Esophagus (tissue), 2 donors: ENCODE results near the gene ESR2. TPM values are rescaled to one million over a fixed set of nuclear protein-coding genes. Genes with fewer than 3 reads are reported as not detected.
"Not testable (repeated sequence)": the region's sequence is repeated elsewhere in the genome, so short reads cannot be mapped to it uniquely, and the experiment has no call there.

ENCODE experiments used
- H3K27ac ChIP-seq, 2 donors: one replicate each; pipeline ENCODE4 v1.5.1; 2013; ENCODE audit warnings: low read depth in 2 of 2, mild to moderate bottlenecking in 2 of 2, inconsistent platforms in 1 of 2, low read length in 1 of 2, moderate library complexity in 1 of 2
- H3K27me3 ChIP-seq, 2 donors: one replicate each; pipeline ENCODE4 v1.6.1; 2013; ENCODE audit warnings: low read length in 2 of 2, control low read depth in 1 of 2, mild to moderate bottlenecking in 1 of 2; ENCODE audit not compliant: insufficient read depth in 2 of 2, control insufficient read depth in 1 of 2
- H3K36me3 ChIP-seq, 2 donors: one replicate each; pipeline ENCODE4 v1.6.1; 2013; ENCODE audit warnings: low read length in 1 of 2; ENCODE audit not compliant: control insufficient read depth in 2 of 2, insufficient read depth in 2 of 2
- H3K4me1 ChIP-seq, 2 donors: one replicate each; pipeline ENCODE4 v1.6.1; 2013; ENCODE audit warnings: low read length in 1 of 2; ENCODE audit not compliant: control insufficient read depth in 2 of 2, insufficient read depth in 2 of 2
- H3K4me3 ChIP-seq, 2 donors: one replicate each; pipeline ENCODE4 v1.5.1; 2013; ENCODE audit warnings: low read length in 2 of 2, mild to moderate bottlenecking in 2 of 2, low read depth in 1 of 2, moderate library complexity in 1 of 2
- H3K9me3 ChIP-seq, 2 donors: one replicate each; pipeline ENCODE4 v1.6.1; 2013; ENCODE audit warnings: mild to moderate bottlenecking in 2 of 2, low read depth in 1 of 2, low read length in 1 of 2, moderate library complexity in 1 of 2; ENCODE audit not compliant: control insufficient read depth in 2 of 2, insufficient read depth in 1 of 2
- WGBS, 2 donors: extraction: QIAGEN DNeasy Blood & Tissue Kit; methylation state at CpG; one replicate each; pipeline ENCODE4 v1.1.7; 2013; 5-methylcytosine and 5-hydroxymethylcytosine counted together
- polyA plus RNA-seq, 2 donors: library from polyadenylated mRNA; stranded (reverse); fragments of 200-250 nt; gene quantifications; one replicate each; pipeline ENCODE4 v1.2.3, GENCODE V29; 2013
- donor health status: healthy with polysubstance abuse.
- donor health status: Bipolar disorder and iron deficiency.

The ESR2 gene
- polyA plus RNA-seq, 2 donors, result 0.15 to 0.20 TPM

GRCh38 chr14:64053694-64054669 lies 240.2 kb downstream of the ESR2 start:
- Histone ChIP-seq H3K36me3 (peaks cover 0 to 8% of the 10 kb centered on the region in 2 donors), H3K27me3 (no peaks in the 10 kb centered on the region), H3K9me3 (no peaks in the 10 kb centered on the region), H3K27ac (no peak overlapping the region), H3K4me1 (no peaks in the 10 kb centered on the region), H3K4me3 (no peak overlapping the region)
- 78 to 82% methylated on average over 10 of the region's 10 CpGs for WGBS, 2 donors

DNA sequence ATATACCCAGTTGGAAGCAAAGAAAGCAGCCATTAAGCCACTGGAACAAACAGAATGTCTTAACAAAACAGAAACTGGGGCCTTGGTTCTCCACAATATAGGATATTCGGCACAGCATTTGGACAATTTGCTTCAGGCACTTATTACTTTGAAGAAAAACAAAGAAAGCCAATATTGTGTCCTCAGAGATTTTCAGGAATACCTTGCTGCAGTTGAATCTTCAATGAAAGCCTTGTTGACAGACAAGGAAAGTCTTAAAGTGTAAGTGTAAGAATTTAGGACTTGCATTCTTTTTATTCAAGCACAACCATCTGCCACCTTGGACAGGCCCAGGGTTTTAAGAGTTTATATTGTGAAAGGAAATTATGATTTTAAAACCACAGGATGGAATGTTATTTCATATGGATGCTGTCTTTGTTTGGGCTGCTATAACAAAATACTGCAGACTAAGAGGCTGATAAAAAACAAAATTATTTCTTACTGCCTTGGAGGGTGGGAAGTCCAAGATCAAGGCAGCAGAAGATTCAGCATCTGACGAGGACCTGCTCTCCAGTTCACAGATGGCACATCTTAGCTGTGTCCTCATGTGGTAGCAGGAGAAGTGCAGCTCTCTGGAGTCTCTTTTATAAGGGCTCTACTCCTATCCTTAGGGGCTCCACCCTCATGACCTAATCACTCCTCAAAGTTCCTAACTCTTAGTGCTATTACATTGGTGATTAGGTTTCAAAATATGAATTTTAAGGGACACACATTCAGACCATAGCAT lies 244.4 kb downstream of the ESR2 start:
- no peaks in the 10 kb centered on the region for H3K27me3 ChIP-seq
- 82 to 94% methylated on average over 2 of the region's 2 CpGs for WGBS, 2 donors
- H3K9me3 ChIP-seq, result no peaks in the 10 kb centered on the region
- no peaks in the 10 kb centered on the region for H3K4me1 ChIP-seq
- H3K36me3 ChIP-seq, result peaks cover 0 to 8% of the 10 kb centered on the region in 2 donors
- no peak overlapping the region for H3K4me3 ChIP-seq
- H3K27ac ChIP-seq, result no peak overlapping the region

DNA sequence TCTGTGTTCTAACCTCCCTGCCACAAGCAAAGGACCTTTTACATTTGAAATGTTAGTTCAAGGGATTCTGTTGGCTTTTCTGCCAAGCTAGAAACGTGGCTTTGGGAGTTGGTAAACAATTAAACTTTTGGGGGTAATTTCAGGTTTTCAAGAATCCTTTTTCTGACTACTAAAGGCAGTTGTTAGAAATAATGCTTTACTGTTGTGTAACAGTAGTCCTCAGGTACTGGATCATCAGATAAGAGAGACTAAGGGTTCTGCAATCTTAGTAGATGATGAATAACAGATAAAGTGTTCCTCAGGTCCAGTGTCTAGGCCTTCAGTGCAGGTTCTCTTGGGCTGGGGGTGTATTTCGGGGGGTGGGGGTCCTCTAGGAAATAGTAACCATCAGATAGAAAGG lies 249.1 kb downstream of the ESR2 start:
- H3K4me1 ChIP-seq, result no peaks in the 10 kb centered on the region
- peaks cover 3% of the 10 kb centered on the region in 2 donors for H3K36me3 ChIP-seq
- H3K9me3 ChIP-seq, result no peaks in the 10 kb centered on the region
- 81 to 83% methylated on average over 2 of the region's 2 CpGs for WGBS, 2 donors
- no peak overlapping the region for H3K27ac ChIP-seq
- no peaks in the 10 kb centered on the region for H3K27me3 ChIP-seq
- H3K4me3 ChIP-seq, result no peak overlapping the region

GRCh38 chr14:64043296-64043695 lies 250.9 kb downstream of the ESR2 start:
- H3K9me3 ChIP-seq, H3K27ac ChIP-seq, H3K4me1 ChIP-seq, H3K27me3 ChIP-seq, H3K36me3 ChIP-seq, H3K4me3 ChIP-seq: not testable (repeated sequence)
- 90 to 97% methylated on average over 6 of the region's 6 CpGs for WGBS, 2 donors

DNA sequence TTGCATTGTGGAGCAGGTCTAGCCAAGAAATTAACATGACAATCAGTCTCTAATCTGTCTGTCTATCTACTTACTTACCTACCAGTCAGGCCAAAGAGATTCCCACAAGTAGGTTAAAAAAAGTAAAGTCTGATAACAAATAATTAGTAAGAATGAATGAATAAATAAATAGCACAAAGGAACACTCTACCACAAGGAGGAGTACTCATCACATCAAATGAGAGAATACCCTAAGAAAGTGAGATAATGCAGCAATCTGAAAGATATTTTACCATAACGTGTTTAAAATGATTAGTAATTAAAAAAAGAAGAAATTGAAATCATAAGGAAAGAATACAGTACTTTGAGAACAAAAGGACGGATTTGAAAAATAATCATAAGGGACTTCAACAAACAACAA lies 254.1 kb downstream of the ESR2 start:
- no peak overlapping the region for H3K27ac ChIP-seq
- 92 to 94% methylated on average over 2 of the region's 2 CpGs for WGBS, 2 donors
- H3K36me3 ChIP-seq, result peaks cover 0 to 3% of the 10 kb centered on the region in 2 donors
- no peaks in the 10 kb centered on the region for H3K9me3 ChIP-seq
- no peak overlapping the region for H3K4me3 ChIP-seq
- no peaks in the 10 kb centered on the region for H3K27me3 ChIP-seq
- no peaks in the 10 kb centered on the region for H3K4me1 ChIP-seq

DNA sequence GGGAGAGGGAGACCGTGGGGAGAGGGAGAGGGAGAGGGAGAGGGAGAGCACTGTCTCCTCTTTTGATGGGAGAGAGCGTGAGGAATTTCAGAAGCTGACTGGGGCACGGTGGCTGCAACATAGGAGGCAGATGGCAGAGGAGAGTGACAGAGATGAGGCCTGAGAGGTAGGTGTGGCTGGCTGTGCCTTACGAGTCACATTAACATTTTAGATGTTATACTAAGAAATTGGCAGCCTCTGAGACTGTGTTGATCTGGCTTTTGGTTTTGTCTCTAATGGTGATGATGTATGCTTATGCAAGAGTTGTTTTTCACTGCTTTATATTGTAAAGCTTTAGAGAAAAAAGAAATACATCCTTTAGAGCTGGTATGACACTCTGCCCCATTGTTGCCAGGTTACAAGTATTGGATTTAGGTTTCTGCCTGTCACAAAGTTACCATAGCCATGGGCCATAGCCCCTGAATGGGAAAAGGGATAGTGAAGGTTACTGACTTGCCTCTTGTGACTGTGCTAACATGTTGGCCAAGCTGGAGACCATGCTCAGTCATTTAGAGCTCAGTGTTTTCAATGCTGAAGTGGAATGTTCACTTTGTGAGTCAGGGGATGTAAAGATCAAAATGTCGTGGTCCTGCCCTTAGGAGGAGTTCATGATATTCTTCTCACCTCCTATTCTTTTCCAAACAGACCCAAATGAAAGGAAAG lies 255.2 kb downstream of the ESR2 start:
- no peaks in the 10 kb centered on the region for H3K4me1 ChIP-seq
- H3K36me3 ChIP-seq, result peaks cover 0 to 3% of the 10 kb centered on the region in 2 donors
- H3K4me3 ChIP-seq, result no peak overlapping the region
- H3K27ac ChIP-seq, result no peak overlapping the region
- H3K9me3 ChIP-seq, result no peaks in the 10 kb centered on the region
- 79 to 84% methylated on average over 4 of the region's 5 CpGs for WGBS, 2 donors
- no peaks in the 10 kb centered on the region for H3K27me3 ChIP-seq

DNA sequence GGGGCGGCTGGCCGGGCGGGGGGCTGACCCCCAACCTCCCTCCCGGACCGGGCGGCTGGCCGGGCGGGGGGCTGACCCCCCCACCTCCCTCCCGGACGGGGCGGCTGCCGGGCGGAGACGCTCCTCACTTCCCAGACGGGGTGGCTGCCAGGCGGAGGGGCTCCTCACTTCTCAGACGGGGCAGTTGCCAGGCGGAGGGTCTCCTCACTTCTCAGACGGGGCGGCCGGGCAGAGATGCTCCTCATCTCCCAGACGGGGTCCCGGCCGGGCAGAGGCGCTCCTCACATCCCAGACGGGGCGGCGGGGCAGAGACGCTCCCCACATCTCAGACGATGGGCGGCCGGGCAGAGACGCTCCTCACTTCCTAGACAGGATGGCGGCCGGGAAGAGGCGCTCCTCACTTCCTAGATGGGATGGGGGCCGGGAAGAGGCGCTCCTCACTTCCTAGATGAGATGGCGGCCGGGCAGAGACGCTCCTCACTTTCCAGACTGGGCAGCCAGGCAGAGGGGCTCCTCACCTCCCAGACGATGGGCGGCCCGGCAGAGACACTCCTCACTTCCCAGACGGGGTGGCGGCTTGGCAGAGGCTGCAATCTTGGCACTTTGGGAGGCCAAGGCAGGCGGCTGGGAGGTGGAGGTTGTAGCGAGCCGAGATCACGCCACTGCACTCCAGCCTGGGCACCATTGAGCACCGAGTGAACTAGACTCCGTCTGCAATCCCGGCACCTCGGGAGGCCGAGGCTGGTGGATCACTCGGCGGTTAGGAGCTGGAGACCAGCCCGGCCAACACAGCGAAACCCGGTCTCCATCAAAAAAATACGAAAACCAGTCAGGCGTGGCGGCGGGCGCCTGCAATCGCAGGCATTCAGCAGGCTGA lies 256.1 kb downstream of the ESR2 start:
- not testable (repeated sequence) for H3K4me3 ChIP-seq, H3K36me3 ChIP-seq
- WGBS, 2 donors, result 98% methylated on average over 49 to 65 of the region's 66 CpGs

DNA sequence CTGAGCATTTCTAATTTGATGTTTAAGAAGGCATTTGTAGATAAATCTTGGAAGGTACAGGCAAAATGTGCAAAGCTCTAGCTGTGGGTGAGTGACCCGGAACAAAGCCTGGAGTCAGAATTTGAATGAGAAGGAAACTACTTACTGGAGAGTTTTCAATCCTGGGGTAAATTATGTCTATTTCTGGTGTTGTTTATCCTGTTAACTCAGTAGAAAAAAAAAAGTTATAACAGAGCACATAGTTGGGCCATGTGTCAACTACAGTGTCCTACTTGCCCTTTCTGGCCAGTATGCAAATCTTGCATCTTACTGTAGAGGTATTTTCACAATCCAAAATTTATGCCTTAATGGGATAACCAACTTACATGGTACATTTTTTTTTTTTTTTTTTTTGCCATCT lies 259.0 kb downstream of the ESR2 start:
- no peak overlapping the region for H3K4me3 ChIP-seq
- H3K36me3 ChIP-seq, result no peaks in the 10 kb centered on the region
- WGBS, 2 donors, result 78 to 94% methylated on average over 1 of the region's 1 CpG

More for the DNA sequence above, 256.1 kb downstream of the ESR2 start:
- not testable (repeated sequence) for H3K9me3 ChIP-seq, H3K4me1 ChIP-seq, H3K27ac ChIP-seq, H3K27me3 ChIP-seq

More for the DNA sequence above, 259.0 kb downstream of the ESR2 start:
- Histone ChIP-seq H3K4me1 (no peaks in the 10 kb centered on the region), H3K9me3 (no peaks in the 10 kb centered on the region), H3K27me3 (no peaks in the 10 kb centered on the region), H3K27ac (no peak overlapping the region)
